Measurements from ENCODE around the gene MACF1.
"Not testable (repeated sequence)": the region's sequence is repeated elsewhere in the genome, so short reads cannot be mapped to it uniquely, and the experiment has no call there.

MACF1 gene

DNA sequence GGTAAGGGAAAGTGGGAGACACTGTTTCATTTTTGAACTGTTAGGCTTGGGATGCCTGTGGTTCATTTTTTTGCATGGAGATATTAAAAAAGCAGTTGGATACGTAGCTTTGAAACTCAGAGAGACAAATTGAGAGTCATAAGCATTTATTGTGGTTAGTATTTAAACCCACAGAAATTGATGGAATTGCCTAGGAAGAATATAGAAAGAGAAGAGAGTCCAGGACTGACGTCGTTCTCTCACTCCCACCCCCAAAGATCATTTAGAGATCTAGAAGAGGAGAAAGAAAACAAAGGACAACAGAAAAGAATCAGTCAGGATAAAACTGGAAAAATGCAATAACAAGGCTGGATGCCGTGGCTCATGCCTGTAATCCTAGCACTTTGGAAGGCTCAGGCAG is 213.7 kb downstream of the MACF1 start:
- no peak for DNase-seq (ENCODE audit: low read depth)

- no peak for DNase-seq (ENCODE audit: low read depth)
Measured at GRCh38 chr1:39420493-39420892, 216.0 kb downstream of the MACF1 start.

DNA sequence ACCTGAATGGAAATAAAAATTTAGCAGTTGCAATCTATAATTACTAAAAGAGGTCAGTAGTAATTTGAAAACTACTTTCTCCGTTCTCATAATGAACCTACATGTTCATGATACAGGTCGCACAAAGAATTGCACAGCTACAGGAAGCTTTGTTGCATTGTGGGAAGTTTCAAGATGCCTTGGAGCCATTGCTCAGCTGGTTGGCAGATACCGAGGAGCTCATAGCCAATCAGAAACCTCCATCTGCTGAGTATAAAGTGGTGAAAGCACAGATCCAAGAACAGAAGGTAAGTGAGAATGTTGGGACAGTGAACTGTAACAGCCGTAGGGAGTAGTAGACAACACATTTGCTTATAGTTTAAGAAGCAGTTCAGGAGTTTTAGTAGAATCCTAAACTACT is 218.1 kb downstream of the MACF1 start:
- DNase-seq (ENCODE audit: low read depth), result no peak

DNA sequence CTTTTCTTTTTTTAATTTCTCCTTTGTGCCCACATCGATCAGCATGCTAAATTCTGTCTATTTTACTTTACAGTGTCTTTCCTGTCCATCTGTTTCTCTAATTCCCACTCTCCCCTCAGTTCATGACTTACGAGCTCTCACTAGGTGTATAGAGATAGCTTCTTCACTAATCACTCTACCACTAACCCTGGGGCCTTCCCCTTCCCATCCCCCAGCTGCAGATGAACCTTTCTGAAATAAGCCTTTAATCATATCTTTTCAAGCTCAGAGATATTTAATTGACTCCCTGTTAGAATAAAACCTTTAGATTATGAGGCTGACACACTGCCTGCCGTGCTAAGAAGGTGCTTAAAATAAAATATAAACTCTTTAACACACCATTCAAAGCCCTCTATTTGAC is 220.7 kb downstream of the MACF1 start:
- no peak for DNase-seq (ENCODE audit: low read depth)

GRCh38 chr1:39425634-39426033 is 221.1 kb downstream of the MACF1 start:
- DNase-seq (ENCODE audit: low read depth), result no peak

GRCh38 chr1:39426346-39426745 is 221.9 kb downstream of the MACF1 start:
- no peak for DNase-seq (ENCODE audit: low read depth)

DNA sequence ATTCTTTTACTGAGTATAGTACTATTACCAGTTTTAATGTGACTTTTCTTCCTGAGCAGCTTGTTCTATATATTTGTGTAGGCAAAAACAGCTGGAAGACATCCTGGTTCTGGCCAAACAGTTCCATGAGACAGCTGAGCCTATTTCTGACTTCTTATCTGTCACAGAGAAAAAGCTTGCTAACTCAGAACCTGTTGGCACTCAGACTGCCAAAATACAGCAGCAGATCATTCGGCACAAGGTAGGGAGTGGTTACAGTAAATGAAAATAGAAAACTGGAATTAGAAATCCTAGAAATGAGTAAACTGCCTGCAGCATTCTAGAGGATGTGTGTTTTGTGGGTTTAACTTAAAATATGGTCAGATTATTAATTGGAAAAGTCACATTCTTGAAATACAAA is 222.9 kb downstream of the MACF1 start:
- DNase-seq (ENCODE audit: low read depth), result no peak

GRCh38 chr1:39427912-39428311 is 223.4 kb downstream of the MACF1 start:
- no peak for DNase-seq (ENCODE audit: low read depth)

DNA sequence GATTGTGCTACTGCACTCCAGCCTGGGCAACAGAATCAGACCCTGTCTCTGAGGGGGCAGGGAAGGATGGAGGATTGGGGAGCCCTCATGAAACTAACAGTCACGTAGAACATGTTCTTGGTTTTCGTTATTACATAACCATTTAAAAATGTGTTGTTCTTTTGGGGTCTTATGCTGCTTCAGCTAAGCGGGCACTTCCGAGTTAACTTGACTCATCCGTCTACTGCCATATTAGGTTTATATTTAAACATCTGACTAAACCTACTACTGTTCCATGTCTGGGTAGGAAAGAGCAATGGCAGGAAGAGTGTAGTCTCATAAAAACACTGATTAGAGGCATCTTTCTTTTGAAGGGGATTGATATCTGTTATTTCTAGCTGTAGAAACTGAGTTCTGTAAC is 227.4 kb downstream of the MACF1 start:
- DNase-seq (ENCODE audit: low read depth), result no peak

GRCh38 chr1:39434797-39435395 is 230.4 kb downstream of the MACF1 start:
- no peak for DNase-seq (ENCODE audit: low read depth)

DNA sequence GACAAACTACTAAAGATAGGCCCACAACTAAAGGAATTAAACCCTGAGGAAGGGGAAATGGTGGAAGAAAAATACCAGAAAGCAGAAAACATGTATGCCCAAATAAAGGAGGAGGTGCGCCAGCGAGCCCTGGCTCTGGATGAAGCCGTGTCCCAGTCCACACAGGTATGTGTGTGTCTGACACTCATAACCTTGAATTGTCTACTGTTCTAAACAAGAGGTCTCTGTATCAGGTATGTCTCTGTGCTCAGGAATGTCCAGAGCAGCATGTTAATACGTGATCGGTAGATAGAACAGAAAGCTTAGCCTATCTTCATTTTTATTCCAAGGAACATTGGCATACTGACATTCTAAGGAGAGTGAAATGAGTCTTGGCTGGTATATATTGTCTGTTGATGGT is 231.1 kb downstream of the MACF1 start:
- no peak for DNase-seq (ENCODE audit: low read depth)

DNA sequence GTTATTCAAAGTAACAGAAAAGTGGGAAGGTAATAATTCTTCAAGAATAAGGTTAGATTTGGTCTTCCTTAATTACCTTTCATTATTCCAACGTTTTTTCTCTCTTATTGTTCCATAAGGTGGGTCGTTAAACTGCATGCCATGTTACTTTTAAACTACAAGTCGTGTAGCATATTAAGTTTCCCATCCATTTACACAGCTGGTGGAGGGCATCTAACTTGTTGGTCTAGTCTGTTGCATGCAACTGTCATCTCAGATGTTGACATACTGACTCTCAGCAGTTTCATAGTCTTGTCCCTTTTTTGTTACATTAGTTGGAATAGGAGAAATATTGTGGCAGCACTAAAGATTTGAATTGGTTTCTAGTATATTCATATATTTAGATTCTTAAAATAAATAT is 232.3 kb downstream of the MACF1 start:
- DNase-seq (ENCODE audit: low read depth), result no peak

DNA sequence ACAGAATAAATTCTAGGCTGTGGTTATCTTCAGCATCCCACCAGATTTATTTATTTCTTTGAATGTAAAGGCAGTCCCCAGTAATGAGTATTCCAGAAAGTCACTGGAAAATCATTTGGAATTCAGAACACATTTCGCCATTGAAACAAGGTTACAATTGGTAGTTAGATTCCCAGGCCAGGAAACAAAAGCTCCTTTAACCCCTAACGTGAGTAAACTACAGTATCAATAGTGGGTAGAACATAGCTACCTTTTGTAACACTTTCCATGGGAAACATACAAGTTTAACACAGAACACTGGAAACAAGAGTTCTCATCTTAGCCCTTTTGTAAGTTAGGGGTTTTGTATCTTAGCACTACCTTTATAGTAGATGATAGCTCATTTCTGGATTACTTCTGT is 233.5 kb downstream of the MACF1 start:
- no peak for DNase-seq (ENCODE audit: low read depth)

GRCh38 chr1:39440856-39441255 is 236.4 kb downstream of the MACF1 start:
- DNase-seq (ENCODE audit: low read depth), result no peak

DNA sequence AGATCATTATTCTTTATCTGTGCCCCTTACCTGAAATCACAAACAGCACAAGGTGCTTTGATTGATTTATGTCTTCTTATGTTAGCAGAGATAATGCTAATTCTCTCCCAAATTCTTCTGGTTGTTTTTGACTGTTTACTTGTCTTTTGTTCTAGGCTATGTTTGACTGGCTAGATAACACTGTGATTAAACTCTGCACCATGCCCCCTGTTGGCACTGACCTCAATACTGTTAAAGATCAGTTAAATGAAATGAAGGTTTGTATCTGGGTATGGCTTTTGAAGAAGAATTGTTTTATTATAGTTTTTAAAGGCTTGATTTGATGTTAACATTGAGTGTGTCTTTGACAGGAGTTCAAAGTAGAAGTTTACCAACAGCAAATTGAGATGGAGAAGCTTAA is 237.3 kb downstream of the MACF1 start:
- DNase-seq (ENCODE audit: low read depth), result no peak

DNA sequence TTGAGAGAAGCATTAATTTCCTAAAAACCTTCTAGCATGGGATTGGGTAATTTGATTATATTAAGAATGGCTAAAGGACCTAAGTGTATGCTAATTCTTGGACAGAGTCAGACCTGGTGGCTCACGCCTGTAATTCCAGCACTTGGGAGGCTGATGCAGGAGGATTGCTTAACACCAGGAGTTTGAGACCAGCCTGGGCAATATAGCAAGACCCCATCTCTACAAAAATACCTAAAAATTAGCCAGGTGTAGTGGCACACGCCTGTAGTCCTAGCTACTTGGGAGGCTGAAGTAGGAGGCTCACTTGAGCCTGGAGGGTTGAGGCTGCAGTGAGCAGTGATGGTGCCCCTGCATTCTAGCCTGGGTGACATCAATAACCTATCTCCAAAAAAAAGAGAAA is 241.1 kb downstream of the MACF1 start:
- no peak for DNase-seq (ENCODE audit: low read depth)

DNA sequence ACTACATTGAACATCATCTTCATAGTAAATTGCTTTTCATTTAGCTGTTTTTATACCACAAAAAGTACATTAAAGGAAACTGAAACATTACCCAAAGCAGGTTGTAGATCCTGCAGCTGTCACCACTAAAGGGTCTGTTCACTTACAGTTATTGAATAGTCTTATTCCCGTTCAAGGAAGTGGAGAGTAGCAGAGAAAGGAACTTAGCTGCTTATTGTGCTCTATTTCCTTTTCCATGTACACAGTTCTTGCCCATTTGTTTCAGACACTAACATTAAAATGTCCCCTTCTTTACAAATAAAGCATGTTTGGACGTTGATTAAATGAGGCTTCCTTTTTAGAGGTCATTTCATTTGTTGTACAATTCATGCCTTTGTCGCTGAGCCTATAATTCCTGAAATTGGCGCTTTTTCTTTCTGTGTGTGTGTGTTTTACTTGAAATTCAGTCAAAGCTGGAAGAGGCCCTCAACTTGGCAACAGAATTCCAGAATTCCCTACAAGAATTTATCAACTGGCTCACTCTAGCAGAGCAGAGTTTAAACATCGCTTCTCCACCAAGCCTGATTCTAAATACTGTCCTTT is 242.6 kb downstream of the MACF1 start:
- no peak for DNase-seq (ENCODE audit: low read depth)

DNA sequence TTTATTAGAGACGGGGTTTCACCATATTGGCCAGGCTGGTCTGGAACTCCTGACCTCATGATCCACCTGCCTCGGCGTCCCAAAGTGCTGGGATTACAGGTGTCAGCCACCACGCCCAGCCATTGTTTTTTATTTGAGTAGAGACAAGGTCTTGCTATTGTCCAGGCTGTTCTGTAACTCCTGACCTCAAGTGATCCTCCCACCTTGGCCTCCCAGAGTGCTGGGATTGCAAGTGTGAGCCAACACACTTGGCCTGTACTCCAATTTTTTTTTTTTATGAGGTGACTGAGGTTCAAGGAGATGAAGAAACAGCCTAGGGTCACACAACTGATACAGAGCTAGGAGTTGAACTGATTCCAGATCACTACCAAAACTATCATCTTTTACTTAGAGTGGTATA is 245.5 kb downstream of the MACF1 start:
- DNase-seq (ENCODE audit: low read depth), result not testable (repeated sequence)

DNA sequence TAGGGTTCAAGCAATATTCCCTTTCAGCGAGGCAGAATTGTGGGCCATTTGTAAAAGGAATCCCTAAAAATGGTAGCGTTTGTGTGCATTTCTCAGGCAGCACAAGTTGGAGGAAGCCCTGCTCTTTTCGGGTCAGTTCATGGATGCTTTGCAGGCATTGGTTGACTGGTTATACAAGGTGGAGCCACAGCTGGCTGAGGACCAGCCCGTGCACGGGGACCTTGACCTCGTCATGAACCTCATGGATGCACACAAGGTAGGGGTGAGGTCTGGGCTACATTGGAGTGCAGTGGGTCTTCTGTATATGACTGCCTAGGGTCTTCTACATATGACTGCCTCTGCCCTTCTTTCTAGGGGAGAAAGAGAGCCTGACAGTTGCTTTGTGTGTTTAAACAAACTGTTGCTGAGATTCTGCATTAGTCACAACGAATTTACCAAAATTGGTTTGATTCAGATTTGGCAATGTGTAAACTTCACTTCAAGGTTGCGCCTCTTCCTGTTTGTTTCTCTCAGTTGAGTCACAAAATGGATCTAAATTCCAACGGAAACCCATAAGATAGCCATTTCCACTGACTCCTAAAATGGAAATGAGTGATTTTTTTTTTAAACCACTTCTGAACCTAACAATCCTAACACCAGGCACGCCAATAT is 246.6 kb downstream of the MACF1 start:
- DNase-seq (ENCODE audit: low read depth), result no peak

DNA sequence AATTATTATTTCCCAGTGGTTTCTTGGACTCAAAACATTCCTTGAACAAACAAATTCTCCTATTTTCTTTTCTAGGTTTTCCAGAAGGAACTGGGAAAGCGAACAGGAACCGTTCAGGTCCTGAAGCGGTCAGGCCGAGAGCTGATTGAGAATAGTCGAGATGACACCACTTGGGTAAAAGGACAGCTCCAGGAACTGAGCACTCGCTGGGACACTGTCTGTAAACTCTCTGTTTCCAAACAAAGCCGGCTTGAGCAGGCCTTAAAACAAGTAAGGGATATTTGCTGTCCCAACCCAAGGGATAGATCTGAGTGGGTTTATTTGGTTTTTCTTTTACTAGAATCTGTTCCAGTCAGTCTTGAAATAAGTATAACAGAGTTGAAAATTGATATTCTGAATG is 247.6 kb downstream of the MACF1 start:
- no peak for DNase-seq (ENCODE audit: low read depth)

- no peak for DNase-seq (ENCODE audit: low read depth)
Measured at GRCh38 chr1:39452540-39452939, 248.0 kb downstream of the MACF1 start.

GRCh38 chr1:39453603-39454002 is 249.1 kb downstream of the MACF1 start:
- DNase-seq (ENCODE audit: low read depth), result no peak

DNA sequence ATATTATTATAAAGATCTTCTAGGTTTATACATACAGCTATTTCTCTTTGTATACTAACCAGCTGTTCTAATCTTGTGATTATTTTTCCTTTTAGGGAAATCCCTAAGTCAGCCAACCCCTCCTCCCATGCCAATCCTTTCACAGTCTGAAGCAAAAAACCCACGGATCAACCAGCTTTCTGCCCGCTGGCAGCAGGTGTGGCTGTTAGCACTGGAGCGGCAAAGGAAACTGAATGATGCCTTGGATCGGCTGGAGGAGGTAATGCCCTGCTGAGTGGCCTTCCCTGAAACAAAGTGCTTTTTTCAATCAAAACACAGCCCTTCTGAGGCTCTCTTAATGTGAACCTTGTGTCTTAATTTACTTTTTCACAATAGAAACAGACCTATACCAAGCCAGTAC is 254.5 kb downstream of the MACF1 start:
- no peak for DNase-seq (ENCODE audit: low read depth)

DNA sequence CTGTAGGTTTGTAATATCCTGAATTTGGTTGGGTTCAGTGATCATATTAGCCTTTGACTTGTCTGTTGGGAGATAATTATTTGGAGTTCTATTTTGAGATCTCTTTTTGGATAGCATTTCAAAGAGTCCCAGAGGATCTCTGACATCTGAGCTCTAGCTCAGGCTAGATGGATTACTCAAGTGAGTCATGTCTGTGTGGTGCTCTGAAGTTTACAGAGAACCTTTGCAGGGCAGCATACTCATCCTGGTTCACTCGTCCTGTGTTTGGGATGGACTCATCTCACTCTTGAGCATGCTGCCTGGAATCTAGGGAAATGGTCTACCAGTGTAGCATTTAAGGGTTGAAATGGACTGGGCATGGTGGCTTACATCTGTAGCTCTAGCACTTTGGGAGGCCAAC is 257.6 kb downstream of the MACF1 start:
- DNase-seq (ENCODE audit: low read depth), result no peak

All from activated T-helper 9 cell treated with anti-CD3 and anti-CD28 coated beads, Interleukin-2, amount 50 U/mL, for 16 hours (primary cell).